ENCODE data around the gene TNFSF13.
"Not testable (repeated sequence)": the region's sequence is repeated elsewhere in the genome, so short reads cannot be mapped to it uniquely, and the experiment has no call there.

TNFSF13 gene

GRCh38 chr17:7592422-7593021, 34.0 kb downstream of the TNFSF13 start:
- DNase-seq = no peak

GRCh38 chr17:7593296-7593695, 34.7 kb downstream of the TNFSF13 start:
- no peak for DNase-seq

GRCh38 chr17:7597561-7597960, 39.0 kb downstream of the TNFSF13 start:
- not testable (repeated sequence) for DNase-seq

- no peak for DNase-seq
Observed at GRCh38 chr17:7606280-7606679, 47.7 kb downstream of the TNFSF13 start.

GRCh38 chr17:7610641-7611040, 52.1 kb downstream of the TNFSF13 start:
- DNase-seq = no peak
